Spleen (tissue), 7 donors: ENCODE results near the gene MYO1D.

Source experiments
- CTCF ChIP-seq, 11 experiments: fragments of 200-600 bp in 7 of 11; fragments of 450-650 bp in 4 of 11; sonication (generic) in 4 of 11; IDR thresholded peaks in 8 of 11; conservative IDR thresholded peaks in 3 of 11; 1 replicate in 7 of 11; 2 replicates in 4 of 11; pipeline versions ENCODE4 v1.4.0 to v1.8.0; 2016 to 2021; ENCODE audit warnings: antibody characterized with exemption in 11 of 11, inconsistent platforms in 4 of 11, mild to moderate bottlenecking in 1 of 11
- POLR2A ChIP-seq, 3 donors: fragments of 450-650 bp; IDR thresholded peaks; one replicate each; pipeline ENCODE4 v1.5.1; 2017; ENCODE audit warnings: antibody characterized with exemption in 3 of 3, mild to moderate bottlenecking in 1 of 3
- donor health status: DM: no; HTN: no; CAD: no; lungs with moderate emphysema.
- donor health status: DM: no; HTN: no; CAD: no.
- donor health status: DM: no; HTN: no; CAD: no.

GRCh38 chr17:32568705-32569104 lies 308.2 kb downstream of the MYO1D start:
- TF ChIP-seq CTCF (IDR thresholded peaks at IDR 0.05 in 8 of 11, conservative IDR thresholded peaks at IDR 0.05 in 3 of 11) (no peak), POLR2A (IDR thresholded peaks at IDR 0.05) (no peak)
